Muscle layer of duodenum (tissue), 2 donors: ENCODE data around the gene STAP2.
A peak's percentile ranks its signal among the peaks of the same experiment; 100 is the strongest.
"Not testable (repeated sequence)": the region's sequence is repeated elsewhere in the genome, so short reads cannot be mapped to it uniquely, and the experiment has no call there.

Source experiments
- H3K27ac ChIP-seq: one replicate; pipeline ENCODE4 v1.7.0; 2013; ENCODE audit warnings: mild to moderate bottlenecking, low read length
- H3K27me3 ChIP-seq: one replicate; pipeline ENCODE4 v1.7.0; 2013; ENCODE audit warnings: low read depth, mild to moderate bottlenecking, control low read depth, low read length
- H3K36me3 ChIP-seq, 2 donors: one replicate each; pipeline ENCODE4 v1.7.0; 2013; ENCODE audit warnings: low read length in 2 of 2, control low read depth in 1 of 2, mild to moderate bottlenecking in 1 of 2; ENCODE audit not compliant: insufficient read depth in 2 of 2, control insufficient read depth in 1 of 2
- H3K4me1 ChIP-seq, 2 donors: one replicate each; pipeline ENCODE4 v1.7.0; 2013; ENCODE audit warnings: low read length in 2 of 2, mild to moderate bottlenecking in 2 of 2, control low read depth in 1 of 2, moderate library complexity in 1 of 2; ENCODE audit not compliant: insufficient read depth in 2 of 2, control insufficient read depth in 1 of 2
- H3K4me3 ChIP-seq, 2 donors: one replicate each; pipeline ENCODE4 v1.7.0; 2013; ENCODE audit warnings: low read length in 2 of 2, low read depth in 1 of 2, mild to moderate bottlenecking in 1 of 2
- H3K9me3 ChIP-seq, 2 donors: one replicate each; pipeline ENCODE4 v1.7.0; 2013; ENCODE audit warnings: low read length in 2 of 2, control low read depth in 1 of 2, mild to moderate bottlenecking in 1 of 2; ENCODE audit not compliant: control insufficient read depth in 1 of 2
- donor health status: healthy.

The STAP2 gene

DNA sequence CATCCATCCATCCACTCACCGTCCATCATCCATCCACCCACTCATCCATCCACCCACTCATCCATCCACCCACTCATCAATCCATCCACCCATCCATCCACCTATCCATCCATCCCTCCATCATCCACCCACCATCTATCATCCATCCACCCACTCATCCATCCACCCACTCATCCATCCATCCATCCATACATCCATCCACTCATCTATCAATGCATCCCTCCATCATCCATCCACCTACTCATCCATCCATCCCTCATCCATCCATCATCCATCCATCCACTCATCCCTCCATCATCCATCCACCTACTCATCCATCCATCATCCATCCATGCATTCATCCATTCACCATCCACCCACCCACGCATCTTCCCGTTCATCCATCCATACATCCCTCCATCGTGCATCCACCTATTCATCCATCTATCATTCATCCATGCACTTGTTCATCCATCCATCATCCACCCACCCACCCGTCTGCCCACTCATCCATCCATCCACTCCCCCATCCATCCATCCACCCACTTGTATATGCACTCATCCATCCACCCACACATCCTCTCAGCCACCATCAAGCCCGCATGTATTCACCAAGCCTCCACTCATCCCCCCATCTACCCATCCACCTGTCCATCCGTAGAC, 3.6 kb downstream of the STAP2 start:
- Histone ChIP-seq H3K27me3 (no peaks in the 10 kb centered on the region), H3K27ac (no peak overlapping the region), H3K4me3 (no peak overlapping the region), H3K36me3 (no peaks in the 10 kb centered on the region), H3K4me1 (no peaks in the 10 kb centered on the region), H3K9me3 (no peaks in the 10 kb centered on the region)

DNA sequence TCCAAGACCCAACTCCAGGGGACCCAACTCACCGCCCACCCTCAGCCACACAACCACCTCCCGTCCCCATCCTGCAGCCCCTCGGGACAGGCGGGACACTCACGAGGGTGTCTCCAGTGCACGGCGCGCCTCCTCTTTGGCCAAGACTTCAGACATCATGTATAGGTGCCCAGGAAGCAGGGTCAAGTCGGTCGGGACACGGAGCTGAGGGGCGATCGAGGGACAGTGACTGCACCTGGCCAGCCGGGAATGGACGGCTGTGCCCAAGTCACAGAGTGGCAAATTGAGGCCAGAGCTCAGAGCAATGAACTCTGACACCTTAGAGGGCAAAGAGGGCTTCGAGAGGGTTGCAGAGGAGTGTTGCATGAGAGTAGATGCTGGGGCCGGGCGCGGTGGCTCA, 8.8 kb downstream of the STAP2 start:
- H3K9me3 ChIP-seq = no peaks in the 10 kb centered on the region
- no peaks in the 10 kb centered on the region for H3K27me3 ChIP-seq
- peaks cover 3 to 20% of the 10 kb centered on the region in 2 donors for H3K4me1 ChIP-seq
- H3K27ac ChIP-seq = no peak overlapping the region
- H3K36me3 ChIP-seq = no peaks in the 10 kb centered on the region
- no peak overlapping the region for H3K4me3 ChIP-seq

DNA sequence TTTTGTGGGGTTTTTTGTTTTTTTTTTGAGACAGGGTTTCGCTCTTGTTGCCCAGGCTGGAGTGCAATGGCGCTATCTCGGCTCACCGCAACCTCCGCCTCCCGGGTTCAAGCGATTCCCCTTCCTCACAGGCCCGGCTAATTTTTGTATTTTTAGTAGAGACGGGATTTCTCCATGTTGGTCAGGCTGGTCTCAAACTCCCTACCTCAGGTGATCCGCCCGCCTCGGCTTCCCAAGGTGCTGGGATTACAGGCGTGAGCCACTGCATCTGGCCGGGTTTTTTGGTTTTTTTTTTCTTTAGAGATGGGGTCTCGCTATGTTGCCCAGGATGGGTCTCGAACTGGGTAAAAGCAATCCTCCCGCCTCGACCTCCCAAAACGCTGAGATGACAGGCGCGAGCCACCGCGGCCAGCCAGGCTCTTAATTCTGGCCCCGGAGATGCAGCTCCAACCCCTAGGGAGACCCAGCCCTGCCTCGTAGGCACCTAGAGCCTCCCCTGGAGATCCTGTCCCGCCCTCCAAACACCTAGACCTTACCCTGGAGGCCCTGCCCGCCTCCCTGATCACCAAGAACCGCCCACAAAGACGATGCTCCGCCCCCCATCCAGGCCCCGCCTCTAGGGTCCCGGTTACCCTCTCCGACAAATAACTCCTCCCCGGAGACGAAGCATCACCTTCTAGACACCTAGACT, 9.5 kb downstream of the STAP2 start:
- peak overlapping the region; percentile 42 to 54 for H3K4me3 ChIP-seq
- H3K27me3 ChIP-seq, H3K27ac ChIP-seq, H3K36me3 ChIP-seq, H3K9me3 ChIP-seq: not testable (repeated sequence)
- peaks cover 3 to 20% of the 10 kb centered on the region in 2 donors for H3K4me1 ChIP-seq

DNA sequence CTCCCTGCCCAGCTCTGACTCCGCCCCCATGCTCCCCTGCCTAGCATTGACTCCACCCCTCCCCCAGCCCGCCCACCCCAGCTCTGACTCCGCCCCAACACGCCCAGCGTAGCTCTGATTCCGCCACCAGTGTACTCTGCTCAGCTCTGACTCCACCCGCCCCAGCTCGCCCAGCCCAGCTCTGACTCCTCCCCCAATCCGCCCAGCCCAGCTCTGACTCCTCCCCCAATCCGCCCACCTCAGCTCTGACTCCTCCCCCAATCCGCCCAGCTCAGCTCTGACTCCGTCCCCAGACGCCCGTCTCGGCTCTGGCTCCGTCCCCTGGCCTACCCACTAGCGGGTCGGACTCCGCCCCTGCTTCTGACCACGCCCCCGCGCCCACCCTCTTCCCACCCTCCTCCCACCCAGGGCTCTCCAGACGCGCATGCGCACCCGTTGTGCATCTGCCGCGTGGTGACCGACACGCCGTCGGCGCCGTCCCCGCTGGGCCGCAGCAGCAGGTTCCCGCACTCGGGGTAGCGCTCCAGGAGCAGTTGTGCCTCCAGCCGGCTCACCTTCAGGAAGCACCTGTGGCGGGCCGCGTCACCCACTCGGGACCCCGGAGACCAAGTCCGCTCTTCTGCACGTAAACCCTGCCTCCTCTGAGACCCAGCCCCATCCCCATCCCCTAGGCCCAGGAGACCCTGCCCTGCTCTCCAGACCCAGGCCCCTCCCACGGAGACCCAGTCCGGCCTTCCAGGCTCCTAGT, 10.2 kb downstream of the STAP2 start:
- no peak overlapping the region for H3K27ac ChIP-seq
- H3K4me1 ChIP-seq = peaks cover 3 to 20% of the 10 kb centered on the region in 2 donors
- H3K4me3 ChIP-seq = peak overlapping the region; percentile 53 to 54
- no peaks in the 10 kb centered on the region for H3K9me3 ChIP-seq
- no peaks in the 10 kb centered on the region for H3K36me3 ChIP-seq
- no peaks in the 10 kb centered on the region for H3K27me3 ChIP-seq

DNA sequence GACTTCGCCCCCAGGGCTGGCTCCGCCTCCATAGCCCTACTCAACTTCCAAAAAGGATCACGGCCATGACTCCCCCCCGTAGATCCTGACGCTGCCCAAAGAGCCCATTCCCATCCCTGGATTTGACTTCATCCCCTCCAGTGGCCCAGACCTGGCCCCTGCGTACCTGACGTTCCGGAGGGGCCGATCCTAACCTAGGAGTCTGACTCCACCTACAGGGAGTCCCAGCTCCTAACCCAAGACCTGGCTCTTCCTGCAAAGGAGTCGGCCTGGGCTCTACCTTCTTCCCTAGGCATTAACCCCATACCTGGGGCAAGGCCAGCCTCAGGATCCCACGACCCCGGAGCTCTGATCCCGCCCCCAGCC, 10.8 kb downstream of the STAP2 start:
- H3K9me3 ChIP-seq = no peaks in the 10 kb centered on the region
- H3K36me3 ChIP-seq = no peaks in the 10 kb centered on the region
- H3K27ac ChIP-seq = no peak overlapping the region
- H3K4me3 ChIP-seq = peak overlapping the region; percentile 24 to 53
- H3K27me3 ChIP-seq = no peaks in the 10 kb centered on the region
- peaks cover 3 to 20% of the 10 kb centered on the region in 2 donors for H3K4me1 ChIP-seq

DNA sequence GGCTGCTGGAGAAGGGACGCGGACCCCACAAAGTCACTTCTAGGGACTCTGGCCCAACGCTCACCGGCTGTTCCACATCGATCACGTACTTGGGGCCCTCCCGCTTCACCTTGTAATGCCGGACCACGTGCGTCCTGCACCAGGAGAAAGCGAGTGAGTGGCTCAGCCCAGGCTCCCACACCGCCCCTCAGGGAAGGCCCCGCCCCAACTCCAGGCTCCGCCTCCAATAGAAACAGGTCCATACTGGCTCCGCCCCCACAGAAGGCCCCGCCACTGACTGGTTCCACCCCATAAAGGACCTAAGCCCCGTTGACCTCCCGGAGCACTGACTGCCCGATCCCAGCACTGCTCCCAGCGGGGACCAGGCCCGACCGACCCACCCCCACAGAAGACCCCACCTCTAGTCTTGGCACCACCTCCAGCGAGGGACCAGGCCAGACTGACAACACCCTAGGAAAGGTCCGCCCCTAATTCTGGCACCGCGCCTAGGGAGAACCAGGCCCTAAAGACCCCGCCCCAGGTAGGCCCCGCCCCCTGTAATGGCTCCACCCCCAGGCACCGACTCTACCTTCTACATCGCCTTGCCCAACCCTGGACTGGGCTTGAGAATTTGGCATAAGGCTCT, 11.3 kb downstream of the STAP2 start:
- H3K36me3 ChIP-seq = no peaks in the 10 kb centered on the region
- H3K4me3 ChIP-seq = peak overlapping the region; percentile 24 to 53
- no peaks in the 10 kb centered on the region for H3K27me3 ChIP-seq
- peaks cover 3 to 20% of the 10 kb centered on the region in 2 donors for H3K4me1 ChIP-seq
- no peak overlapping the region for H3K27ac ChIP-seq
- H3K9me3 ChIP-seq = no peaks in the 10 kb centered on the region

DNA sequence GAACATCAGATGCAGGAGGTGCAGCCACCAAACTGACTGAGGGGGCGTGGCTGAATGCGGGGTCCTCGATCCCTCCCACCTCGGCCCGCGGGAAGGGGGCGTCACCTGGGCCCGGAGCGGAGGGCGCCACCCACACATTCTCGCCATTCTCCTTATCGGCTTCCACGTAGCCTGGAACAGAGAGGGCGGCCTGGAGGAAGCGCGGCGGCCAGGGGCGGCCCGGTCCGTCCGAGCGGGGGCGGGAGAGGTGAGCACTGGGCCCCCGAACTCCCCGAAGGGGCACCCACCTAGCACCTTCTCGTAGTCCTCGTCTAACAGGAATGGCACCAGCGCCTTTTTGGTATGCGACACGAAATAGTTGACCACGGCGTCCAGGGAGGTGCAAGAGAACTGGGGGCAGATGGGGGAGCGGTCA, 11.8 kb downstream of the STAP2 start:
- Histone ChIP-seq H3K4me3 (peak overlapping the region in 1 of 2 donors; percentile 24), H3K27me3 (no peaks in the 10 kb centered on the region), H3K27ac (no peak overlapping the region), H3K4me1 (peaks cover 3 to 20% of the 10 kb centered on the region in 2 donors), H3K9me3 (no peaks in the 10 kb centered on the region), H3K36me3 (no peaks in the 10 kb centered on the region)

DNA sequence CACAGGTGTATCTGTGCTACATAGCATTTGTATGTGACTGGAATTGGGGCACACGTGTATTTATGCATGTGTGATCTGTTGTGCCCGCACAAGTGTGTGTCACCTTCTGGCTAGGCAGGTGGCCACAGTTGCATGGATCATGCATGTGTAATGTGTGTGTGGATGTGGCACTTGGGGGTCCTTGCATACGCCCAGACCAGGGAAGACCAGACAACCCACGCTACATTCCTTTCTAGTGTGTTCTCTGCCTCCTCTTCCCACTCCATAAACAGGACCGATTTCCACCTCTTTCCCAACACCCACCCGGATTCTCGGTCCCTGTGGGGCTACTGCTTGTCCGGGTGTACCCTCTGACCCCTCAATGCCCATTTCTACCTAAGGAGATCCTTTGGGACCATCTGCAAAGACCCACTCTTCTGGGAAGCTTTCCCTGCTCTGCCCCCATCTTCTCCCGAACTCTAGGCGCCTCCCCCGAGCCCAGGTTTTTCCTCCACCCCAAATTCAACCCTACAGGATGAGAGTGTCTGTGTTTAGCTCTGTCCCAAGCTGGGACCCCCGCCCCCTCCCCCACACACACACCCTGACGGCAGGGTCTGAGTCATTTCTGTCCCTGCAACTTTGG, 12.3 kb downstream of the STAP2 start:
- Histone ChIP-seq H3K27me3 (no peaks in the 10 kb centered on the region), H3K36me3 (no peaks in the 10 kb centered on the region), H3K27ac (no peak overlapping the region), H3K4me3 (no peak overlapping the region), H3K4me1 (peaks cover 3 to 20% of the 10 kb centered on the region in 2 donors), H3K9me3 (no peaks in the 10 kb centered on the region)

DNA sequence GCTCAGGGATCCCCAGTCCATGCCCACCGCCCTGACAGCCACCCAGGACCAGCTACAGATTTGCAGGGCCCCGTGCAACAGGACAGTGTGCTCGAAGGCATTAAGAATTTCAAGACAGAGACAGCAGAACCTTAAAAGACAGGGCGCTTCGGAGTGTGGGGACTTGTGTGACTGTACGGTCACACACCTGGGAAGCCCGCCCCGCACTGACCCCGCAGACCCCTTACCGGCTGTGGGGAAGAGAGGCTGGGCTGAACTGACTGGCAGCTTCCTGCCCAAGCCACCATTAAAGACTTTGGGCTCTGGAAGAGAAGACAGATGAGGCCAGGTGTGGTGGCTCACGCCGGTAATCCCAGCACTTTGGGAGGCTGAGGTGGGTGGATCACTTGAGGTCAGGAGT, 14.4 kb downstream of the STAP2 start:
- Histone ChIP-seq H3K27me3 (no peaks in the 10 kb centered on the region), H3K4me1 (peaks cover 3 to 20% of the 10 kb centered on the region in 2 donors), H3K36me3 (no peaks in the 10 kb centered on the region), H3K4me3 (no peak overlapping the region), H3K27ac (no peak overlapping the region), H3K9me3 (no peaks in the 10 kb centered on the region)

DNA sequence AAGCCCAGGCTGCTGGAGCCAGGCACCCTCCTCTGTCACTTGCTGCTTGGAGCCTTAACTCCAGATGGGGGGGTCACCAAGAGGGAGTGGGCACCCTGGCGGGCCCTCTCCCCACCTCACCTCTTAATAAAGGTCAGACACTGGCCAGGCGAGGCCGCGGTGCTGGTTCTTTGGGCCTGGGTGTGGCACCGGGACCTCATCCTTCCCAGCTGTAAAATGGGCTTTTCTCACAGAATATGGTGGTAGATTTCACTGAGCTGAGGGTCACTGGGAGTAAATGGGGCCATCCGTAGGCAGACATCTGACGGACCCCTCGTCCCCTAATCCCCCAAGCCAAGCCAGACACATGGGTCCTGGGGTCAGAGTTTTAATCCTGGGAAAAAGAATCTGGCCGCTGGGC, 14.9 kb downstream of the STAP2 start:
- Histone ChIP-seq H3K9me3 (no peaks in the 10 kb centered on the region), H3K4me3 (no peak overlapping the region), H3K27ac (no peak overlapping the region), H3K36me3 (no peaks in the 10 kb centered on the region), H3K27me3 (no peaks in the 10 kb centered on the region), H3K4me1 (peaks cover 3 to 18% of the 10 kb centered on the region in 2 donors)
